ENCODE data around the gene PABPC1L.

Gene PABPC1L

GRCh38 chr20:44966030-44966961 lies 56.4 kb downstream of the PABPC1L start, which contains the start of gene STK4:
Gene STK4 (plus strand): TSS chr20:44966512. CDS start chr20:44966569, 57 bp downstream.
- DNase-seq (ENCODE audit: low read depth, low spot score) = peak; percentile 88

- DNase-seq (ENCODE audit: low read depth, low spot score) = no peak
These were observed 57.4 kb downstream of the PABPC1L start for GRCh38 chr20:44967207-44967807.

- DNase-seq (ENCODE audit: low read depth, low spot score) = no peak
These were observed 59.5 kb downstream of the PABPC1L start for GRCh38 chr20:44969300-44969894.

- no peak for DNase-seq (ENCODE audit: low read depth, low spot score)
These were observed 60.4 kb downstream of the PABPC1L start for GRCh38 chr20:44970243-44970757.

GRCh38 chr20:44973053-44973452 lies 63.2 kb downstream of the PABPC1L start:
- no peak for DNase-seq (ENCODE audit: low read depth, low spot score)

- no peak for DNase-seq (ENCODE audit: low read depth, low spot score)
These were observed 66.8 kb downstream of the PABPC1L start for GRCh38 chr20:44976698-44977097.

GRCh38 chr20:44979090-44979621 lies 69.3 kb downstream of the PABPC1L start:
- DNase-seq (ENCODE audit: low read depth, low spot score) = no peak

GRCh38 chr20:44981736-44982406 lies 72.0 kb downstream of the PABPC1L start:
- DNase-seq (ENCODE audit: low read depth, low spot score) = no peak

GRCh38 chr20:44983093-44983674 lies 73.3 kb downstream of the PABPC1L start:
- no peak for DNase-seq (ENCODE audit: low read depth, low spot score)

GRCh38 chr20:44988631-44989171 lies 78.8 kb downstream of the PABPC1L start:
- no peak for DNase-seq (ENCODE audit: low read depth, low spot score)
